DMS53 (cell line): ENCODE data around the gene ZNF229.
"Not testable (repeated sequence)": the region's sequence is repeated elsewhere in the genome, so short reads cannot be mapped to it uniquely, and the experiment has no call there.

ENCODE experiments used
- DNase-seq: peaks from one replicate; lab custom pipeline; 2025; lab: John Stamatoyannopoulos, UW

The ZNF229 gene

GRCh38 chr19:44447916-44448674, at the start of gene ZNF229:
Gene ZNF229, minus strand, starts transcription at chr19:44448472. Its CDS starts 5,625 bp downstream, at chr19:44442847.
- DNase-seq: peak; percentile 97

GRCh38 chr19:44496711-44497110, 48.4 kb upstream of the ZNF229 start:
- DNase-seq: no peak

GRCh38 chr19:44476559-44477408, 28.5 kb upstream of the ZNF229 start:
- DNase-seq: peak; percentile 83

- DNase-seq: peak; percentile 11
These were observed 20.5 kb upstream of the ZNF229 start for GRCh38 chr19:44468730-44469129.

GRCh38 chr19:44462600-44463286, 14.5 kb upstream of the ZNF229 start:
- DNase-seq: not testable (repeated sequence)

GRCh38 chr19:44456016-44456415, 7.7 kb upstream of the ZNF229 start:
- DNase-seq: not testable (repeated sequence)

- no peak for DNase-seq
These were observed 6.8 kb upstream of the ZNF229 start for GRCh38 chr19:44455100-44455499.

- no peak for DNase-seq
These were observed 4.1 kb upstream of the ZNF229 start for GRCh38 chr19:44452367-44452766.

- DNase-seq: no peak
These were observed 3.4 kb upstream of the ZNF229 start for GRCh38 chr19:44451687-44452086.

- no peak for DNase-seq
These were observed 9.8 kb downstream of the ZNF229 start for GRCh38 chr19:44438441-44438840.

- DNase-seq: no peak
These were observed 12.8 kb downstream of the ZNF229 start for GRCh38 chr19:44435441-44435840.

- DNase-seq: no peak
These were observed 17.3 kb downstream of the ZNF229 start for GRCh38 chr19:44430956-44431355.

GRCh38 chr19:44415553-44415952, 32.7 kb downstream of the ZNF229 start:
- DNase-seq: not testable (repeated sequence)

GRCh38 chr19:44401139-44402115, 46.8 kb downstream of the ZNF229 start, which contains the start of gene ZNF285:
Gene ZNF285, minus strand, starts transcription at chr19:44401608. Its CDS starts 4,395 bp downstream, at chr19:44397213.
- no peak for DNase-seq

GRCh38 chr19:44389268-44389667, 59.0 kb downstream of the ZNF229 start:
- DNase-seq: not testable (repeated sequence)
